Measurements from ENCODE around the gene SLC25A45. TPM values are rescaled to one million over a fixed set of nuclear protein-coding genes. Genes with fewer than 3 reads are reported as not detected.
A peak's percentile ranks its signal among the peaks of the same experiment; 100 is the strongest.

Gene SLC25A45
- total RNA-seq, 4 donors from 2014 or later, result 2.2 to 5.6 (median 5.2) TPM

GRCh38 chr11:65420506-65420905, 38.1 kb upstream of the SLC25A45 start:
- no peak for TF ChIP-seq POLR2A (IDR thresholded peaks at IDR 0.05)
- TF ChIP-seq, protein P1, sequence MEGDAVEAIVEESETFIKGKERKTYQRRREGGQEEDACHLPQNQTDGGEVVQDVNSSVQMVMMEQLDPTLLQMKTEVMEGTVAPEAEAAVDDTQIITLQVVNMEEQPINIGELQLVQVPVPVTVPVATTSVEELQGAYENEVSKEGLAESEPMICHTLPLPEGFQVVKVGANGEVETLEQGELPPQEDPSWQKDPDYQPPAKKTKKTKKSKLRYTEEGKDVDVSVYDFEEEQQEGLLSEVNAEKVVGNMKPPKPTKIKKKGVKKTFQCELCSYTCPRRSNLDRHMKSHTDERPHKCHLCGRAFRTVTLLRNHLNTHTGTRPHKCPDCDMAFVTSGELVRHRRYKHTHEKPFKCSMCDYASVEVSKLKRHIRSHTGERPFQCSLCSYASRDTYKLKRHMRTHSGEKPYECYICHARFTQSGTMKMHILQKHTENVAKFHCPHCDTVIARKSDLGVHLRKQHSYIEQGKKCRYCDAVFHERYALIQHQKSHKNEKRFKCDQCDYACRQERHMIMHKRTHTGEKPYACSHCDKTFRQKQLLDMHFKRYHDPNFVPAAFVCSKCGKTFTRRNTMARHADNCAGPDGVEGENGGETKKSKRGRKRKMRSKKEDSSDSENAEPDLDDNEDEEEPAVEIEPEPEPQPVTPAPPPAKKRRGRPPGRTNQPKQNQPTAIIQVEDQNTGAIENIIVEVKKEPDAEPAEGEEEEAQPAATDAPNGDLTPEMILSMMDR (IDR thresholded peaks at IDR 0.05), result peak in 1 of 5 experiments; percentile 8
- Histone ChIP-seq H3K9me3 (no peaks in the 10 kb centered on the region), H3K36me3 (peaks cover 0 to 11% (median 0%) of the 10 kb centered on the region in 4 donors), H3K27ac (peak overlapping the region; percentile 100), H3K27me3 (no peaks in the 10 kb centered on the region), H3K4me3 (peak overlapping the region in 3 of 4 donors; percentile 2 to 81 (median 74)), H3K4me1 (peaks cover 39 to 63% (median 58%) of the 10 kb centered on the region in 4 donors)
- WGBS, 2 donors (ENCODE audit: low coverage in 1 of 2), result 67 to 78% methylated on average over 2 of the region's 2 CpGs
- intact Hi-C loops (cut with DNase I; ENCODE audit: low total_unique reads), result loop anchor here (5.0 kb wide), 1 partner anchor 77 kb away; the partner anchor contains the start of gene MALAT1
- in situ Hi-C loops (cut with MboI; ENCODE audit: low pct_ligation_motif_present in 1 of 4, low pct_unique_long_range_greater_than_20kb in 1 of 4, low sequenced_read_pairs in 3 of 4), result loop anchor here in 2 of 4 donors (10.0 kb wide), 1 partner anchor 84 kb away; no protein-coding TSS in a partner anchor
- peak; percentile 10 for DNase-seq

GRCh38 chr11:65419772-65420481, 37.5 kb upstream of the SLC25A45 start:
- in situ Hi-C loops (cut with MboI; ENCODE audit: low pct_ligation_motif_present in 1 of 4, low pct_unique_long_range_greater_than_20kb in 1 of 4, low sequenced_read_pairs in 3 of 4), result loop anchor here (5.0 to 10.0 kb wide), 4 partner anchors 55 to 92 kb away; no protein-coding TSS in a partner anchor
- H3K4me3 ChIP-seq, result peak overlapping the region in 3 of 4 donors; percentile 9 to 81 (median 74)
- intact Hi-C loops (cut with DNase I; ENCODE audit: low total_unique reads), result loop anchor here (2.0 to 5.0 kb wide), 2 partner anchors 37 to 77 kb away; partner anchors contain the start of genes MALAT1 and SLC25A45

GRCh38 chr11:65419460-65419771, 37.0 kb upstream of the SLC25A45 start:
- 15% methylated on average over 7 of the region's 7 CpGs; no CpG with 5 or more reads in 1 of the 2 donors for WGBS, 2 donors (ENCODE audit: low coverage in 1 of 2)
- Histone ChIP-seq H3K27ac (peak overlapping the region; percentile 100), H3K9me3 (no peaks in the 10 kb centered on the region), H3K27me3 (no peaks in the 10 kb centered on the region), H3K4me3 (peak overlapping the region; percentile 9 to 81 (median 32)), H3K36me3 (peaks cover 0 to 6% (median 0%) of the 10 kb centered on the region in 4 donors), H3K4me1 (peaks cover 39 to 63% (median 59%) of the 10 kb centered on the region in 4 donors)
- intact Hi-C loops (cut with DNase I; ENCODE audit: low total_unique reads) (loop anchor here (2.0 kb wide), 1 partner anchor 37 kb away; the partner anchor contains the start of gene SLC25A45), in situ Hi-C loops (cut with MboI; ENCODE audit: low pct_ligation_motif_present in 1 of 4, low pct_unique_long_range_greater_than_20kb in 1 of 4, low sequenced_read_pairs in 3 of 4) (loop anchor here in 2 of 4 donors (5.0 to 10.0 kb wide), 3 partner anchors 55 to 93 kb away; no protein-coding TSS in a partner anchor)
- peak; percentile 30 for DNase-seq
- TF ChIP-seq POLR2A (IDR thresholded peaks at IDR 0.05), result no peak
- TF ChIP-seq, protein P1 (IDR thresholded peaks at IDR 0.05), result no peak
- TF ChIP-seq POLR2AphosphoS5 (IDR thresholded peaks at IDR 0.05), result no peak
- TF ChIP-seq EP300 (IDR thresholded peaks at IDR 0.05; ENCODE audit: low read depth), result no peak

More at GRCh38 chr11:65419772-65420481, 37.5 kb upstream of the SLC25A45 start:
- DNase-seq, result peak; percentile 94
- Histone ChIP-seq H3K4me1 (peaks cover 39 to 63% (median 59%) of the 10 kb centered on the region in 4 donors), H3K36me3 (peaks cover 0 to 6% (median 0%) of the 10 kb centered on the region in 4 donors), H3K27me3 (no peaks in the 10 kb centered on the region), H3K9me3 (no peaks in the 10 kb centered on the region), H3K27ac (peak overlapping the region; percentile 100)
- TF ChIP-seq EP300 (IDR thresholded peaks at IDR 0.05; ENCODE audit: low read depth) (peak; percentile 94), POLR2AphosphoS5 (IDR thresholded peaks at IDR 0.05) (peak; percentile 89 to 94 (median 94)), POLR2A (IDR thresholded peaks at IDR 0.05) (peak; percentile 91)
- TF ChIP-seq, protein P1 (IDR thresholded peaks at IDR 0.05), result no peak
- whole genome bisulfite sequencing, 2 donors (ENCODE audit: low coverage in 1 of 2), result 0% methylated on average over 3 to 6 of the region's 6 CpGs

All from transverse colon (tissue), 4 donors.